Caco-2 (cell line): ENCODE measurements around the gene CYP1A1. TPM values are rescaled to one million over a fixed set of nuclear protein-coding genes. Genes with fewer than 3 reads are reported as not detected.

Source experiments
- BruUV-seq: library from RNA; stranded (reverse); fragments of 400-500 nt; replicated peaks from 2 replicates; lab custom pipeline; 2021; lab: Mats Ljungman, UMichigan
- CTCF ChIA-PET: fragments of 300-600 bp; sonication (Branson Sonifier 250); formaldehyde crosslinking; loops from one replicate; lab custom pipeline; 2022; ENCODE audit warnings: antibody characterized with exemption; lab: Charles Lee
- POLR2A ChIA-PET: fragments of 300-600 bp; sonication (Branson Sonifier 250); formaldehyde crosslinking; loops from one replicate; lab custom pipeline; 2022; ENCODE audit warnings: antibody characterized with exemption; lab: Charles Lee
- DNase-seq, 2 experiments: peaks; one replicate each; pipeline versions ENCODE4 v3.0.0 to v3.0.0-alpha.2; 2020 to 2022
- H3K27me3 ChIP-seq: replicated peaks from 2 replicates; pipeline ENCODE4 v1.6.0; 2011; ENCODE audit warnings: low read length; ENCODE audit not compliant: control insufficient read depth, insufficient read depth
- H3K36me3 ChIP-seq: 2 replicates; pipeline ENCODE4 v1.5.1; 2011; ENCODE audit warnings: low read length; ENCODE audit not compliant: control insufficient read depth, insufficient read depth
- H3K4me1 ChIP-seq: fragments of 250-450 bp; sonication (Bioruptor Pico); 2 replicates; pipeline ENCODE4 v1.5.1; 2020; ENCODE audit warnings: mild to moderate bottlenecking
- H3K4me3 ChIP-seq: 2 replicates; pipeline ENCODE4 v1.5.1; 2011; ENCODE audit warnings: low read depth, mild to moderate bottlenecking, control low read depth, low read length
- H3K9me3 ChIP-seq: fragments of 250-450 bp; sonication (Bioruptor Pico); 2 replicates; pipeline ENCODE4 v1.5.1; 2020; ENCODE audit warnings: mild to moderate bottlenecking, moderate library complexity
- H3K27ac Mint-ChIP-seq: one replicate; pipeline ENCODE4 v1.8.0; 2022; ENCODE audit warnings: mixed read lengths; ENCODE audit not compliant: unreplicated experiment
- H3K27me3 Mint-ChIP-seq: one replicate; pipeline ENCODE4 v1.8.0; 2022; ENCODE audit warnings: mixed read lengths; ENCODE audit not compliant: insufficient read depth, unreplicated experiment
- H3K36me3 Mint-ChIP-seq: one replicate; pipeline ENCODE4 v1.8.0; 2022; ENCODE audit warnings: mild to moderate bottlenecking, mixed read lengths; ENCODE audit not compliant: insufficient read depth, unreplicated experiment
- H3K4me1 Mint-ChIP-seq: one replicate; pipeline ENCODE4 v1.8.0; 2022; ENCODE audit warnings: low read depth, mixed read lengths; ENCODE audit not compliant: unreplicated experiment
- H3K4me3 Mint-ChIP-seq: one replicate; pipeline ENCODE4 v1.8.0; 2022; ENCODE audit warnings: mild to moderate bottlenecking, moderate library complexity, mixed read lengths; ENCODE audit not compliant: unreplicated experiment
- H3K9me3 Mint-ChIP-seq: one replicate; pipeline ENCODE4 v1.8.0; 2022; ENCODE audit warnings: mixed read lengths; ENCODE audit not compliant: unreplicated experiment
- intact Hi-C: fragments of 100-400 bp; cut with micrococcal nuclease; formaldehyde crosslinking; loops from one replicate; pipeline ENCODE4 v1.10.0; 2022; ENCODE audit not compliant: unreplicated experiment
- total RNA-seq: library from RNA; stranded (reverse); gene quantifications from 2 replicates; pipeline ENCODE4 v1.2.3, GENCODE V29; 2022
- TF ChIP-seq, protein P1 (sequence below), 2 experiments: fragments of 200-600 bp in 1 of 2; IDR thresholded peaks; 1 replicate in 1 of 2; 2 replicates in 1 of 2; pipeline versions ENCODE4 v1.5.1 to v1.8.0; 2011 to 2022; ENCODE audit warnings: antibody characterized with exemption in 1 of 2, control low read depth in 1 of 2, inconsistent platforms in 1 of 2, low read depth in 1 of 2, low read length in 1 of 2, mild to moderate bottlenecking in 1 of 2, moderate library complexity in 1 of 2; ENCODE audit not compliant: insufficient read depth in 1 of 2, severe bottlenecking in 1 of 2, unreplicated experiment in 1 of 2

The CYP1A1 gene
- total RNA-seq, 1 experiment from 2014 or later: 73.8 TPM

GRCh38 chr15:74723754-74724334 lies 1.5 kb downstream of the CYP1A1 start:
- BruUV-seq: no TSS peak
- Mint-ChIP-seq H3K27me3 (no peaks in the 10 kb centered on the region), H3K4me3 (peak overlapping the region; percentile 79), H3K9me3 (no peaks in the 10 kb centered on the region), H3K36me3 (peaks cover 29% of the 10 kb centered on the region), H3K4me1 (peaks cover 16% of the 10 kb centered on the region), H3K27ac (peak overlapping the region; percentile 58)
- CTCF ChIA-PET: interaction anchor here (2.9 kb wide), 1 partner anchor 45 kb away, joined by 20 read pairs; no protein-coding TSS in a partner anchor
- Histone ChIP-seq H3K36me3 (no peaks in the 10 kb centered on the region), H3K4me3 (no peak overlapping the region; the same call in 1 of the 2 replicates), H3K27me3 (no peaks in the 10 kb centered on the region), H3K9me3 (no peaks in the 10 kb centered on the region), H3K4me1 (peaks cover 27% of the 10 kb centered on the region)
- peak in 1 of 2 experiments; percentile 64 for DNase-seq
- TF ChIP-seq, protein P1, sequence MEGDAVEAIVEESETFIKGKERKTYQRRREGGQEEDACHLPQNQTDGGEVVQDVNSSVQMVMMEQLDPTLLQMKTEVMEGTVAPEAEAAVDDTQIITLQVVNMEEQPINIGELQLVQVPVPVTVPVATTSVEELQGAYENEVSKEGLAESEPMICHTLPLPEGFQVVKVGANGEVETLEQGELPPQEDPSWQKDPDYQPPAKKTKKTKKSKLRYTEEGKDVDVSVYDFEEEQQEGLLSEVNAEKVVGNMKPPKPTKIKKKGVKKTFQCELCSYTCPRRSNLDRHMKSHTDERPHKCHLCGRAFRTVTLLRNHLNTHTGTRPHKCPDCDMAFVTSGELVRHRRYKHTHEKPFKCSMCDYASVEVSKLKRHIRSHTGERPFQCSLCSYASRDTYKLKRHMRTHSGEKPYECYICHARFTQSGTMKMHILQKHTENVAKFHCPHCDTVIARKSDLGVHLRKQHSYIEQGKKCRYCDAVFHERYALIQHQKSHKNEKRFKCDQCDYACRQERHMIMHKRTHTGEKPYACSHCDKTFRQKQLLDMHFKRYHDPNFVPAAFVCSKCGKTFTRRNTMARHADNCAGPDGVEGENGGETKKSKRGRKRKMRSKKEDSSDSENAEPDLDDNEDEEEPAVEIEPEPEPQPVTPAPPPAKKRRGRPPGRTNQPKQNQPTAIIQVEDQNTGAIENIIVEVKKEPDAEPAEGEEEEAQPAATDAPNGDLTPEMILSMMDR (IDR thresholded peaks at IDR 0.05; ENCODE audit: insufficient read depth in 1 of 2, low read depth in 1 of 2, low read length in 1 of 2, severe bottlenecking in 1 of 2, unreplicated experiment in 1 of 2): no peak
- POLR2A ChIA-PET: interaction anchor here (0.6 to 1.0 kb wide), 2 partner anchors 36 to 108 kb away, joined by 3 read pairs; no protein-coding TSS in a partner anchor
- intact Hi-C loops: loop anchor here (2.0 kb wide), 1 partner anchor 27 kb away; the partner anchor contains the start of gene EDC3

- H3K27me3 ChIP-seq: no peaks in the 10 kb centered on the region
- BruUV-seq: no TSS peak
- H3K4me3 ChIP-seq: no peak overlapping the region
- Mint-ChIP-seq H3K27ac (no peak overlapping the region), H3K4me3 (peak overlapping the region; percentile 79), H3K27me3 (no peaks in the 10 kb centered on the region), H3K4me1 (peaks cover 16% of the 10 kb centered on the region), H3K36me3 (peaks cover 29% of the 10 kb centered on the region), H3K9me3 (no peaks in the 10 kb centered on the region)
- peaks cover 27% of the 10 kb centered on the region for H3K4me1 ChIP-seq
- CTCF ChIA-PET: interaction anchor here (2.9 kb wide), 1 partner anchor 46 kb away, joined by 20 read pairs; no protein-coding TSS in a partner anchor
- no peaks in the 10 kb centered on the region for H3K36me3 ChIP-seq
- POLR2A ChIA-PET: interaction anchor here (0.6 to 1.0 kb wide), 2 partner anchors 37 to 107 kb away, joined by 3 read pairs; no protein-coding TSS in a partner anchor
- TF ChIP-seq, protein P1 (IDR thresholded peaks at IDR 0.05; ENCODE audit: insufficient read depth in 1 of 2, low read depth in 1 of 2, low read length in 1 of 2, severe bottlenecking in 1 of 2, unreplicated experiment in 1 of 2): no peak
- intact Hi-C loops: no loop called here
- no peaks in the 10 kb centered on the region for H3K9me3 ChIP-seq
- no peak for DNase-seq
Measured at GRCh38 chr15:74723187-74723586, 2.1 kb downstream of the CYP1A1 start.

- Mint-ChIP-seq H3K27ac (no peak overlapping the region), H3K27me3 (no peaks in the 10 kb centered on the region), H3K4me3 (peak overlapping the region; percentile 14), H3K4me1 (peaks cover 16% of the 10 kb centered on the region), H3K36me3 (peaks cover 29% of the 10 kb centered on the region), H3K9me3 (no peaks in the 10 kb centered on the region)
- no TSS peak for BruUV-seq
- TF ChIP-seq, protein P1 (IDR thresholded peaks at IDR 0.05; ENCODE audit: insufficient read depth in 1 of 2, low read depth in 1 of 2, low read length in 1 of 2, severe bottlenecking in 1 of 2, unreplicated experiment in 1 of 2): no peak
- peaks cover 27% of the 10 kb centered on the region for H3K4me1 ChIP-seq
- ChIA-PET CTCF (no interaction called here), POLR2A (no interaction called here)
- no peaks in the 10 kb centered on the region for H3K36me3 ChIP-seq
- H3K4me3 ChIP-seq: no peak overlapping the region
- no peak for DNase-seq
- intact Hi-C loops: no loop called here
- no peaks in the 10 kb centered on the region for H3K27me3 ChIP-seq
- no peaks in the 10 kb centered on the region for H3K9me3 ChIP-seq
Measured at GRCh38 chr15:74722591-74722990, 2.7 kb downstream of the CYP1A1 start.
